ENCODE results near the gene LHX8.

LHX8 gene

GRCh38 chr1:75208862-75209261, 74.7 kb downstream of the LHX8 start:
- no peak for DNase-seq
